HCEC 1CT (cell line): ENCODE data around the gene IL1RL1.
"Not testable (repeated sequence)": the region's sequence is repeated elsewhere in the genome, so short reads cannot be mapped to it uniquely, and the experiment has no call there.

ENCODE experiments used
- DNase-seq: peaks from one replicate; pipeline ENCODE4 v3.0.0-alpha.2; 2017

IL1RL1 gene

GRCh38 chr2:102294802-102295489 is 16.4 kb upstream of the IL1RL1 start:
- peak; percentile 76 for DNase-seq

GRCh38 chr2:102295566-102295965 is 15.8 kb upstream of the IL1RL1 start:
- DNase-seq = no peak

- DNase-seq = no peak
These were observed 14.9 kb upstream of the IL1RL1 start for GRCh38 chr2:102296449-102296848.

- no peak for DNase-seq
These were observed 13.5 kb upstream of the IL1RL1 start for GRCh38 chr2:102297891-102298290.

DNA sequence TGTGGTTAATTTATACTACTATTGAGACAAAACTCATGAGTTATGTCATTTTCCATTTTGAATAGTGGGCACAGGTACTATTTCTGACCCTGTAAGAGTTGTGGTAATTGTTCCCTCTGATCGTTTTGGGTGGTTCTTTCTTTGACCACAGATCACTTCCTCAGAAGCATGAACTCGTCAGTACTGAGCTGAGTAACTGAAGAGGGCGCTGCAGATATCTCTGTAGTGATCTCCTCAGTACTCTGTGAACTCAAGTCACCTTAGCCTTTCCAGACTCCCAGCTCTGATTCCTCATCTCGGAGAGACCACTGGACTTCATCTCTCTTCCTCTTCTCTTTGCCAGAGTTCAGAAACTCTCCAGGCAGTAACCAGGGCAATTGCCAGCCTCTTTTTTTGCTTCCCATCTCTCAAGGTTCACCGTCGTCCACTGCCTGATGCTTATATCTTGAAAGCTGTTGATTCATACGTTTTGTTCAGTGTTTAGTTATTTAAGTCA is 9.4 kb upstream of the IL1RL1 start:
- DNase-seq = peak; percentile 53

GRCh38 chr2:102302458-102302857 is 8.9 kb upstream of the IL1RL1 start:
- no peak for DNase-seq

- no peak for DNase-seq
These were observed 7.8 kb upstream of the IL1RL1 start for GRCh38 chr2:102303589-102303988.

DNA sequence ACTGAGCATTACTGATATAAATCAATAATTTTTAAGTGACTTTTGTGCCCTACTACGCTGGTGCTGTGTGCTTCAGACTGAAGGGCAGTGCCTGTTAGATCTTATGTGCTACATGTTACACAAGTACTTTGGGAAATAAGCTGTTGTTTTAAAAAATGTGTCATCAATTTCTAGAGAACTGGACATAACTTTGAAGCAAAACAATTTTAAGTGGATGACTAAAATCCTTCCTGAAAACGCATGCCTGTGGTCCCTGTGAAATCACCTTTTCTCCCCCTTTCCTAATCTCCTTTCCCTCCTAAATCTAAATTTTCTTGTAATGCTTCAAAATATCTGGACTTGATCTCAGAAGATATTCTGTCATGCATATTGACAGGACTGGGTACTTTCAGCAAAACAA is 7.1 kb upstream of the IL1RL1 start:
- peak; percentile 86 for DNase-seq

GRCh38 chr2:102304711-102305611 is 6.4 kb upstream of the IL1RL1 start:
- DNase-seq = no peak

- no peak for DNase-seq
These were observed 5.2 kb upstream of the IL1RL1 start for GRCh38 chr2:102306125-102306524.

- DNase-seq = peak; percentile 96
These were observed 1.7 kb downstream of the IL1RL1 start for GRCh38 chr2:102313025-102313424.

- DNase-seq = no peak
These were observed 2.1 kb downstream of the IL1RL1 start for GRCh38 chr2:102313471-102313870.

DNA sequence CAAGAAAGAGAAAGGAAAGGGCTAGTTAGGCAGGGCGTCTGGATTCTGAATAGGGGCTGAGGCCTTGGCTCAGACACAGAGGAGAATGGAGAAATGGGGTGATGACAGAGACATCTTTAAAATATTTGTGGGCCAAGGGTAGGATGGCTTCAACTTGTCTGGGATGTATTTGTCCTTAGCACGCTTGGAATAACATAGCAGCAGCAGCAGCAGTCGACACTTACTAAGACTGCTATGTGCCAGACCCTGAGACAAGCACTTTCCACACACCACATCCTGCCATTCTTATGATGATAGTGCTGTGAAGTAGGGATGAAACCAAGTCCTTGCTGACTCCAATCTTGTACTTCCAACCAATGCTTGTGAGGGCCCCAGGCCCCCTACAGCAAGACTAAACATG is 2.6 kb downstream of the IL1RL1 start:
- DNase-seq = peak; percentile 41

- DNase-seq = no peak
These were observed 4.6 kb downstream of the IL1RL1 start for GRCh38 chr2:102315921-102316320.

DNA sequence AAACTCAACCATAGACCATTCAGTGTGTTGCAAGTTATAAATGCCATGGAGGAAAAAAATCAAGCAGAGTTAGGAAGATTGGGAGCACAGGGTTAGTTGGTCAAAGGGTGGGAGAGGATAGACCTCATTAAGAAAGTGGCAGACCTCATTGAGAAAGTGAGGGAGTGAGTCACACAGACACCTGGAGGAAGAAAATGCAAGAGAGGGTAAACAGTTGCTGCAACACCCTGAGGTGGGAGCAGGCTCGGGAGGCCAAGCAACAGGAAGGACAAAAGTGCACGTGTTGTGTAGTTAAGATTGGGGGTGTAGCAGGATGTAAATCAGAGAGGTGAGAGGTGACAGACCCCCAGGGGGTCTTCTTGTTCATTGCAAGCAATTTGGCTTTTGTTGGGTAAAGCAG is 6.4 kb downstream of the IL1RL1 start:
- no peak for DNase-seq

DNA sequence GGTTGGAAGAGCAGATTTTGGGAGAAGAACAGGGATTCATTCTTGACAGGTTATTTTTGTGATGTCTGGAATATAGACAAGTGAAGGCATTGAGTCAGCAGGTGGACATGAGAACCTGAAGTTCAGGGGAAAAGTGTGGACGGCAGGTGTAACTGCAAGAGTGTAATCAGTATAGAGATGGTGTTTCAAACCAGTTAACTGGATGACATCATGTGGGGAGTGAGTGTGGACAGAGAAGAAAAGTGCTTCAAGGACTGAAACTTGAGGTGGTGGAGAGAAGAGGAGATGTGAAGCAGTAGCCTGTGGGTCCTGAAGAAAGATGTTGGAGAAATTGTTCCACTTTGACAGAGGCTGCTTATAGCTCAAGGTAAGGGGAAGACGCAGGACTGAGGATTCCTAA is 7.1 kb downstream of the IL1RL1 start:
- DNase-seq = no peak

DNA sequence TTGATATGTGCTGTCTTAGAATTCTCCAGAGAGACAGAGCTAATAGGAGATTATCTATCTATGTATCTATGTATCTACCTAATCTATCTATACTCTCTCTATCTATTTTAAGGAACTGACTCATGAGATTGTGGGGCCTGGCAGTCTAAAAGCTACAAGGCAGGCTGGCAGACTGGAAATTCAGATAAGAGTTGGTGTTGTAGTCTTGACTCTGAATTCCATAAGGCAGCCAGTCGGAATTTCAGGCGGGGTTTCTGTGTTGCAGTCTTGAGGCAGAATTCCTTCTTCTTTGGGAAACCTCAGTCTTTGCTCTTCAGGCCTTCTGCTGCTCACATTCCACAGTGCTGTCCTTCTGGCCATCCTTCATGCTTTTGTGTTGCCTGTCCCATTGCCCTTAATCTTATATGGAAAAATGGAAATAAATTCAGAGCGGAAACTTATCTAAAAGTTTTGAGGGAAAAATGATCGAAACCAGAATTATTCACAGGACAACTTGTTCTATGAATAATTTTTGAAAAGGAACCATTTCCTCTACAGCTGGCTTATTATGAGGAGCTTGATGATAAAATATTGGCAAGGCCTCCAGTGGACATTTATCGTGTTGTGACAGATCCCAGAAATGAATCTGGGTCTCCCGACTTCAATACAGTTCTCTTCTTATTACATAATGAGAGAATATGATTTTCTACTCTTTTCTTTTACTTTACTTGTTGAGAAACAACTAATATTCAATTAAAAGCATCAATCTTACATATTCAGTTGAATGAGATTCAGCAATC is 10.8 kb downstream of the IL1RL1 start:
- DNase-seq = no peak

- DNase-seq = not testable (repeated sequence)
These were observed 13.6 kb downstream of the IL1RL1 start for GRCh38 chr2:102324914-102325313.

GRCh38 chr2:102331311-102331980 is 20.1 kb downstream of the IL1RL1 start:
- peak; percentile 50 for DNase-seq

- DNase-seq = peak; percentile 41
These were observed 23.1 kb downstream of the IL1RL1 start for GRCh38 chr2:102334486-102334885.

- DNase-seq = no peak
These were observed 24.6 kb downstream of the IL1RL1 start for GRCh38 chr2:102335871-102336366.

DNA sequence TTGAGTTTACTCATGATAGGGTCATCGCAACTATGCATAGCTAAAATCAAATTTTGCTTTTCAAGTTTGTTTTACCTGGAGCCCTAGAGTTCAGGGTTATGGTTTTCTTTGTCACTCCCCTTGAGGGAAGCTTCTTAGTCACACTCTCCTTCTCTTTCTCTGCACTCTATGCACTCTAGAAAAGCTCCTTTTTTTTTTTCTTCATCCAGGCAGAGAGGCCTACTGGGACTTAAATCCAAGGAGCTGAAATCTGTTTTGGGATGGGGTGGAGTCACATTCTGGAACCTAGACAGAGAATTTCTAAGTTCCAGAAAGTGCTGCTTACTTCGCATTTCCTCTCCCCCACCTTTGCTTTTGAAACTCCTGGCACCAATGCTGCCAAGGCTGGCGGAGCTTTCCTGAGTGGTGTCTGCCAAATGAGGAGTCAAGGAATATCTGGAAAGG is 25.2 kb downstream of the IL1RL1 start:
- peak; percentile 14 for DNase-seq
